ENCODE results near the gene G0S2.

G0S2 gene

DNA sequence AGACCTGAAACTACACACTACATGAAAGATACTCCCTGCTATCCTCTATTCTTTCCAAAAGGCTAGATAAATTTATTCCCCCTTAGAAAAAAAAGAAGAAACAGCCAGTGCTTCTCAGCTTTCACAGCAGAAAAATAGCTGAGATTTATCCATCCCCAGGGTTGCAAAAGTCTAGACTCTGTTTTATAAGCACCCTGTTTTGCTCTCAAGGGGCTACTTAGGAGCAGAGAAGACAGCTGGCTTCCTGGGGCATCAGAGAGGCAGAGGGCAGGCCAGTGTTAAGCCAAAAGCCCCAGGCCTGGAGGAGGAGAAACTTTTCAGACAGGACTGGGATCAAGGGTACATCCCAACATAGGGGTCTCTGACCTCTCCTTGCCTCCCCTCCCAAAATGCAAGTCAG, 26.9 kb upstream of the G0S2 start:
- DNase-seq (ENCODE audit: low read depth in 1 of 2, low spot score in 1 of 2): no peak

GRCh38 chr1:209648931-209649776, 26.1 kb upstream of the G0S2 start:
- DNase-seq (ENCODE audit: low read depth in 1 of 2, low spot score in 1 of 2): no peak

GRCh38 chr1:209650454-209650853, 24.8 kb upstream of the G0S2 start:
- DNase-seq (ENCODE audit: low read depth in 1 of 2, low spot score in 1 of 2): no peak

GRCh38 chr1:209651138-209651587, 24.0 kb upstream of the G0S2 start:
- DNase-seq (ENCODE audit: low read depth in 1 of 2, low spot score in 1 of 2): peak; percentile 24 to 38

DNA sequence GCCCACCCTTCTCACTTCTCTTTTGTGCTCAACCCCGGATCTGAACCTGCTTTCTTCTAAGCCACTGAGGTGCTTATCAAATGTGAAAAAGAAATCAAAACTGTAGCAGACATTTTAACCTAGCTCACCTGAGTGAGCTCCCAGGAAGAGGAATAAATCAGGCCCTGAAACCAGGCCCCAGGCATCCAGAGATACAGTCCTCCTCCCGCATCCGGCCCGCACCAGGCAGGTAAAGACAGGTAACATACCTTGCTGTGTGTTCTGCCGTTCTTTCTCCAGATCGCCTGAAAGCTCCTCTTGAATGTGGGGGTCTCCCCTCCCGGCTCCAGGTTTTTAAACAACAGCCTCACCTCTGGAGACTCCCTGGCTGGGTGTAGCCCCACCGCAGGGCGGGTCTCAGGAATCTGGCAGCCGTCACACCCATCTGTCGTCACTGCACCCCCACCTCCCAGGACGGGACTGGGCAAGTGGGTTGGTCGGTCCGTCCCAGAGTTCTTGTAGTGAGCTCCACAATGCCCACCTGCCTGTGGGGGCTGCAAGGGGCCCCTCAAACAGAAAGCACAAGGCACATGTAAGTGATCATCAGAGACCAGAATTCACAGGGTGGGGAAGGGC, 23.0 kb upstream of the G0S2 start, which contains the start of gene LAMB3:
Gene LAMB3, minus strand, starts transcription at position 305 of the 615 bp plus-strand sequence. CDS start 1,481 bp downstream, outside the sequence.
- DNase-seq (ENCODE audit: low read depth in 1 of 2, low spot score in 1 of 2): no peak

GRCh38 chr1:209652873-209653401, 22.3 kb upstream of the G0S2 start:
- DNase-seq (ENCODE audit: low read depth in 1 of 2, low spot score in 1 of 2): peak in 1 of 2 donors; percentile 14

- DNase-seq (ENCODE audit: low read depth in 1 of 2, low spot score in 1 of 2): no peak
These were observed 21.3 kb upstream of the G0S2 start for GRCh38 chr1:209653915-209654351.

DNA sequence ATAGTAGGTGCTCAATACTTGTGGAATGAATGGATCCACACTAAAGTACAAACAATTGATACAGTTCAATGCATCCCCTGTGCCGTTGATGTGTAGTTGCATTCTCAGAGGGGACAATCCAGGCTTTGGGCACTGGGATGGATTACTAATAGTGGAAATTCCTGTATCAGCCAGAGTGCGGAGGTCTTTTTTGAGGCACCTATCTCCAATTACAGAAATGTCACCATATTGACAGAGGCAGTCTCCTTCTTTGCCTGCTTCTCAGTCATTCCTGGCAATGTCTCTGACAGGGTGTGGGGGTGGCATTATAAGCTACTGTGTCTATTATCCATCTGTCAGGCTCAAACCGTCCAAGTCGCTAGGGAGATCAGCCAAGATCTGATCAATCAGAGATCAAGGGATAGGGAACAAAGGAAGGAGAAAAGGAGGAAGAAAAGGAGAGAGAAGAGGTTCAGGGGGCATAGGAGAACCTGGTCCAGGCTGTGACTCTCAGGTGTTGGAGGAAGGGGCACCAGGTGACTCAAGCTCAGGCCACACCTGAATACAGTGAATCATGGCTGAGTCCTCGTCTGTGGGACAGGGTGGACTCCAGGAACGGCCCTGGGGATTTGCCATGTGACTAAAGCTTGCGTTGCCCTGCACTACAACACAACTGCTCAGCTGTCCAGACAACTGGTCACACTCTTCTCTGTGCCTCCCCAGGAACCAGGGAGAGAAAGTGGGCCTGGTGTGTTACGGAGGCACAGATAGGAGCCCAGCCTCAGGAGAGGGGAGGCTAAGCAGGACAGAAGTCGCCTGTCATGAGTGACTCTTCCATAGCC, 19.6 kb upstream of the G0S2 start:
- DNase-seq (ENCODE audit: low read depth in 1 of 2, low spot score in 1 of 2): no peak

DNA sequence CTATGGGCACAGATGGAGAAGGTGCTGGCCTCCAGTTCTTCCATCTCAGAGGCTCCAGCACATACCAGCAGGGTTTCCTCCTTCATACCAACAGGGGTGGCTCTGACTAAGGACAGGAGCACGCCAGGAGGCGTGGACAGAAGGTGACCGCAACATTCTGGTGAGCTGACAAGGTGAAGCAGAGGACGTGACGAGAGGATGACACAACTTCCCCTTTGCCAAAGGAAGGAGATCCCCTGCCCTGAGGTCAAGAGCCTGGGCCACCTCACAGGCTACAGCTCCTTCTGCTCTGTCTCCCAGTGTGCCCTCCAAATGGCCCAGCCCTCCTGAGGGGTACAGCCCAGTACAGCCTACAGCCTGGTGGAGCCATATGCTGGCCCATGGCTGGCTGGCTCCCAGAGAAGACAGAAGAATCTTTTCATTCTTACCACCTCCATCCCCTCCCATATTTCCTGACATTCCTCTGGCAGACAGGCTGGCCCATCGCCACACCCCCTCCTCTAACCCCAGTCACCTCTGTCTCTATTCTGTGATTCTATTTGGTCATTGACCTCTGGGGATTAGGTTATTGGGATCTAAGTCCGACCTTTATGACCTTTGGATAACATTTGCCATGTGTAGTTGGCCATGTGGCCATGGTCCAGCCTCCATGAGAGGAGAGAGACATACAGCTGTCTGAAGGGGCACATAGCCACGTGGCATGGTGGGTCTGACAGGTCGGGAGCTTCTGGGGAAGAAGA, 17.9 kb upstream of the G0S2 start:
- DNase-seq (ENCODE audit: low read depth in 1 of 2, low spot score in 1 of 2): no peak

GRCh38 chr1:209657918-209658317, 17.3 kb upstream of the G0S2 start:
- DNase-seq (ENCODE audit: low read depth in 1 of 2, low spot score in 1 of 2): no peak

GRCh38 chr1:209659909-209660308, 15.3 kb upstream of the G0S2 start:
- no peak for DNase-seq (ENCODE audit: low read depth in 1 of 2, low spot score in 1 of 2)

DNA sequence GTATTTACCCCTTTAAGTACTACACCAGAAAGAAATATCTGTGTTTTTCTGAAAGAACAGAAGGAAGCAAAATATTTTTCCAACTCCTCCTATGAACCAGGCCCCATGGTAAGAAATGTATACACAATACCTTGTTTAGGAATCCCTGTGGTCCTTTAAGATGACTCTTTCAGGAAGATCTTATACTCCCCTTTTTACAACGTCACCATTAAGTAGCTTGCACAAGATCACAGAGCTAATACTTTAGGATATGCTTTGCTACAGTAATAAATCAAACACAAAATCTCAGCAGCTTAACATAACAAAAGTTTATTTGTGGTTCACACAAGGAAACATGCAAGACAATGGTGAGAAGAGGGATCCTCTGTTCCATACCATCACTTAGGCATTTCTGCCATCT, 14.1 kb upstream of the G0S2 start:
- no peak for DNase-seq (ENCODE audit: low read depth in 1 of 2, low spot score in 1 of 2)

DNA sequence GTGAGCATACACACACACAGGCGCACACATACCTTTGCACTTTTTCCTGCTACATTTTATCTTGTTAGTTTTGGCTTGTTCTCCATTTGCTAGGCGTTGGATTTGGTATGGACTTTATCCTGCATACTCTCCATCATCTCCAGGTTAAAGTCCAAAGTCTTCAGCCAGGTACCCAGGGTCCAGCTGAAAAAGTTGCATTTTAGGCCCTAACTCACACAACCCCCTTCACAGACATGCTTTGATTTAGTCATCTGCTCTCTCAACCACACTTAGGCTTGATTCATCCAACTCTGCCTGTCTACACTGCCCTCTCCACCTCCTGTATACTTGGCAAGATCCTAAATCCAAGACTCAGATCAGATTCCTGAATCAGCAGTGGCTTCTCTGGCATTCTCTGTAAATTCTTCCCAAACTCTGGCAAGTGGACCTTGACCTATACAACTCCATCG, 12.3 kb upstream of the G0S2 start:
- no peak for DNase-seq (ENCODE audit: low read depth in 1 of 2, low spot score in 1 of 2)

GRCh38 chr1:209667103-209667502, 8.1 kb upstream of the G0S2 start:
- no peak for DNase-seq (ENCODE audit: low read depth in 1 of 2, low spot score in 1 of 2)

DNA sequence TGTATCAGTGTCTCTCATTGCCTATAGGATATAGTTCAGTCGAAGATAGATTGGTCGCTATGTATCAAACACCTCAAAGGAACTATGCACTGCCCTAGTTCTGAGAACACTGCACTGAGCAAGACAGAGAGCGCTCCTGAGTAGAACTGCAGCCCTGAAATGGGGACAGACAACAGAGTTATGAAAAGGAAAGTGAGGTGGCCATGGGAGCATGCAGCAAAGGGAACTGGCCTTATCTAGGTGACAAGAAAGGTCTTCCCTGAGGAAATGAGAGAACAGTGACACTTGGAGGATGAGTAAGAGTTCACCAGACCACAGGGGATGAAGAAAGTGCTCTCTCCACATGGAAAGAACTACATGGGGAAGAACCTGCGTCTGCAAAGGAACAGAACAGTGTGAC, 7.5 kb upstream of the G0S2 start:
- DNase-seq (ENCODE audit: low read depth in 1 of 2, low spot score in 1 of 2): no peak

DNA sequence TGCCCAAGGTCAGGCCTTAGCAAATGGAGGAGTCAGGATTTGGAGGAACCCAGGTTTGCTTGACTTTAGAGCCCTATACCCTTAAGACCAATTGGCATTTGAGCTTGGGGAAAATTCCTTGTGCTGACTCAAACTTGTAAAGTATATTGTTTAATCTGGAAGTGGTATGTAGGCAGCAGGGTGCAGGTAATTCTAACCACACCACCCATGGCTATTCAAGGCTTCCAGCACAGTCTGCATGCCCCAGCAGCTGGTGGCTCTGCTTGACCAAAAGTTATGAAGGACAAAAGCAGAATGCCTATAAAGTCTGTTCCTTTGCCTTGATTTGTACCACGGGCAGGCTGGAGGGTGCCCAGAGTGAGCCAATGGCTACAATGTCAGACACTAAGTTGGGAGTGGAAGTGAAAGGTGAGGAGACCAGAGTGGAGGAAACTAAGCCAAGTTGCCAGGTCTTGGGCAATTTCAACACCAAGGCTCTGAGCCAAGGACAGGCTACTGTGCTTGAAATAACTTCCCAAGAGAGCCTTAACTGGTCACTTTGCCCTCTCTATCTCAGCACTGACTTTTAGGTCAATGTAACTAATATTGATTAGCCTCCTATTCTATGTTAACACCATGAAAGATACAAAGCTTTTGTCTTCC, 4.7 kb upstream of the G0S2 start:
- no peak for DNase-seq (ENCODE audit: low read depth in 1 of 2, low spot score in 1 of 2)

- DNase-seq (ENCODE audit: low read depth in 1 of 2, low spot score in 1 of 2): no peak
These were observed 2.2 kb upstream of the G0S2 start for GRCh38 chr1:209672705-209673630.

GRCh38 chr1:209673631-209674417, 1.4 kb upstream of the G0S2 start:
- no peak for DNase-seq (ENCODE audit: low read depth in 1 of 2, low spot score in 1 of 2)

All from activated T-helper 1 cell treated with anti-CD3 and anti-CD28 coated beads, Interleukin-2, amount 50 U/mL, for 16 hours (primary cell).